GM23338 (cell line): ENCODE data around the gene CTNNA3.

Source experiments
- CREB1 ChIP-seq: fragments of 250-450 bp; sonication (Bioruptor Pico); IDR thresholded peaks from 2 replicates; pipeline ENCODE4 v1.5.0; 2020; ENCODE audit warnings: low read depth, mild to moderate bottlenecking, moderate library complexity
- CTCF ChIP-seq, 2 experiments: fragments of 200-600 bp in 1 of 2; sonication (generic) in 1 of 2; conservative IDR thresholded peaks; 2 replicates each; pipeline versions ENCODE4 v1.5.1 to v1.6.1; 2016 to 2017; ENCODE audit warnings: antibody characterized with exemption in 2 of 2, low read depth in 2 of 2, mild to moderate bottlenecking in 2 of 2, moderate library complexity in 1 of 2
- ETS1 ChIP-seq: IDR thresholded peaks from 2 replicates; pipeline ENCODE4 v1.6.1; 2016; ENCODE audit warnings: antibody characterized with exemption
- EZH2 ChIP-seq: fragments of 200-600 bp; sonication (generic); IDR thresholded peaks from one replicate; pipeline ENCODE4 v1.8.0; 2017; ENCODE audit warnings: antibody characterized with exemption, mild to moderate bottlenecking, low read depth; ENCODE audit not compliant: unreplicated experiment
- EZH2phosphoT487 ChIP-seq: fragments of 200-600 bp; sonication (generic); IDR thresholded peaks from one replicate; pipeline ENCODE4 v1.8.1; 2018; ENCODE audit warnings: antibody characterized with exemption; ENCODE audit not compliant: unreplicated experiment
- JUNB ChIP-seq: IDR thresholded peaks from one replicate; pipeline ENCODE4 v1.6.1; 2016; ENCODE audit warnings: antibody characterized with exemption; ENCODE audit not compliant: unreplicated experiment
- POLR2AphosphoS5 ChIP-seq: IDR thresholded peaks from 2 replicates; pipeline ENCODE4 v1.6.1; 2016; ENCODE audit warnings: antibody characterized with exemption, low read depth
- REST ChIP-seq: IDR thresholded peaks from one replicate; pipeline ENCODE4 v1.6.1; 2018; ENCODE audit warnings: antibody characterized with exemption; ENCODE audit not compliant: unreplicated experiment
- STAT1 ChIP-seq: IDR thresholded peaks from one replicate; pipeline ENCODE4 v1.6.1; 2016; ENCODE audit warnings: antibody characterized with exemption; ENCODE audit not compliant: unreplicated experiment
- ZNF114 ChIP-seq: fragments of 250-450 bp; sonication (Bioruptor Pico); IDR thresholded peaks from 2 replicates; pipeline ENCODE4 v1.5.0; 2020; ENCODE audit warnings: mild to moderate bottlenecking, moderate library complexity
- ZNF331 ChIP-seq: fragments of 250-450 bp; sonication (Bioruptor Pico); IDR thresholded peaks from 2 replicates; pipeline ENCODE4 v1.5.0; 2020; ENCODE audit warnings: low read depth, mild to moderate bottlenecking, moderate library complexity

- TF ChIP-seq EZH2 = no peak
- TF ChIP-seq CTCF (conservative IDR thresholded peaks at IDR 0.05; ENCODE audit: low read depth in 2 of 2) = no peak
- no peak for TF ChIP-seq REST
- no peak for TF ChIP-seq EZH2phosphoT487
- no peak for TF ChIP-seq POLR2AphosphoS5
- no peak for TF ChIP-seq CREB1 (CRISPR knock-in tag)
- no peak for TF ChIP-seq JUNB
- TF ChIP-seq ZNF114 (CRISPR knock-in tag) = no peak
- no peak for TF ChIP-seq STAT1
- no peak for TF ChIP-seq ZNF331 (CRISPR knock-in tag)
- no peak for TF ChIP-seq ETS1
These were observed 262.7 kb downstream of the CTNNA3 start for GRCh38 chr10:67433276-67433675.
